ENCODE results near the gene CDHR1. TPM values are rescaled to one million over a fixed set of nuclear protein-coding genes. Genes with fewer than 3 reads are reported as not detected.

CDHR1 gene
- total RNA-seq, 4 donors from 2014 or later = 6.7 to 15.0 (median 12.2) TPM

- no peak for TF ChIP-seq POLR2A (IDR thresholded peaks at IDR 0.05)
- TF ChIP-seq, protein P1, sequence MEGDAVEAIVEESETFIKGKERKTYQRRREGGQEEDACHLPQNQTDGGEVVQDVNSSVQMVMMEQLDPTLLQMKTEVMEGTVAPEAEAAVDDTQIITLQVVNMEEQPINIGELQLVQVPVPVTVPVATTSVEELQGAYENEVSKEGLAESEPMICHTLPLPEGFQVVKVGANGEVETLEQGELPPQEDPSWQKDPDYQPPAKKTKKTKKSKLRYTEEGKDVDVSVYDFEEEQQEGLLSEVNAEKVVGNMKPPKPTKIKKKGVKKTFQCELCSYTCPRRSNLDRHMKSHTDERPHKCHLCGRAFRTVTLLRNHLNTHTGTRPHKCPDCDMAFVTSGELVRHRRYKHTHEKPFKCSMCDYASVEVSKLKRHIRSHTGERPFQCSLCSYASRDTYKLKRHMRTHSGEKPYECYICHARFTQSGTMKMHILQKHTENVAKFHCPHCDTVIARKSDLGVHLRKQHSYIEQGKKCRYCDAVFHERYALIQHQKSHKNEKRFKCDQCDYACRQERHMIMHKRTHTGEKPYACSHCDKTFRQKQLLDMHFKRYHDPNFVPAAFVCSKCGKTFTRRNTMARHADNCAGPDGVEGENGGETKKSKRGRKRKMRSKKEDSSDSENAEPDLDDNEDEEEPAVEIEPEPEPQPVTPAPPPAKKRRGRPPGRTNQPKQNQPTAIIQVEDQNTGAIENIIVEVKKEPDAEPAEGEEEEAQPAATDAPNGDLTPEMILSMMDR (IDR thresholded peaks at IDR 0.05) = no peak
- H3K36me3 ChIP-seq = peaks cover 0 to 16% (median 0%) of the 10 kb centered on the region in 3 donors
- H3K27me3 ChIP-seq = peaks cover 0 to 19% (median 0%) of the 10 kb centered on the region in 4 donors
- H3K27ac ChIP-seq = peak overlapping the region; percentile 3 to 79 (median 74)
- WGBS, 2 donors = 22 to 32% methylated on average over 9 of the region's 9 CpGs
- no peaks in the 10 kb centered on the region for H3K9me3 ChIP-seq
- peak overlapping the region in 1 of 4 donors; percentile 9 for H3K4me3 ChIP-seq
- peaks cover 0 to 67% (median 4%) of the 10 kb centered on the region in 3 donors for H3K4me1 ChIP-seq
- intact Hi-C loops (cut with DNase I) = no loop called here
- DNase-seq = no peak
Measured at GRCh38 chr10:84159076-84159685, 35.2 kb upstream of the CDHR1 start.

GRCh38 chr10:84160663-84161362 lies 33.5 kb upstream of the CDHR1 start:
- peaks cover 7 to 83% (median 19%) of the 10 kb centered on the region in 3 donors for H3K4me1 ChIP-seq
- WGBS, 2 donors = 49 to 57% methylated on average over 6 of the region's 6 CpGs
- intact Hi-C loops (cut with DNase I) = no loop called here
- H3K36me3 ChIP-seq = no peaks in the 10 kb centered on the region
- no peak for DNase-seq
- peak overlapping the region in 2 of 4 donors; percentile 23 to 72 for H3K27ac ChIP-seq
- TF ChIP-seq, protein P1 (IDR thresholded peaks at IDR 0.05) = peak in 1 of 6 experiments; percentile 28
- TF ChIP-seq POLR2A (IDR thresholded peaks at IDR 0.05) = no peak
- no peaks in the 10 kb centered on the region for H3K9me3 ChIP-seq
- H3K27me3 ChIP-seq = peaks cover 0 to 22% (median 0%) of the 10 kb centered on the region in 4 donors
- no peak overlapping the region for H3K4me3 ChIP-seq

DNA sequence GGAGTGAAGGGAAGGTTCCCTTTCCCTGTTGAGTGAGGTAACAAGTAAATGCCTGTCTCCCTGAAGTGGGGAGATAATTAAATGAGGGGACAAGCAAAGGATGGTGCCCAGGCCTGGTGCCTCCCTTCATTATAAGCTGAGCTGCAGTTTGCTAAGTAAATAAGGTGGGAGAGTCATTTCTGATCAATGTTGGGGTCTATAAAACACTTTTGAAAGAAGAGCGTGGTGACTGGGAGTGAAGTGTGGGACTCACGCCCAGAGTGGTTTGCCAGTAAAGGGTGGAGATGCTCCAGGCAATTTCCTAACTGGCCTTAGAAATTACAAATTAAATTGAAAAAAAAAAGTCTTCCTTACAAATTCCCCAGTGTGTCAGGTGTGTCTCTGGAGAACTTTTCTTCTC lies 30.3 kb upstream of the CDHR1 start:
- WGBS, 2 donors = 22 to 40% methylated on average over 2 of the region's 2 CpGs
- Histone ChIP-seq H3K9me3 (no peaks in the 10 kb centered on the region), H3K27ac (peak overlapping the region in 3 of 4 donors; percentile 44 to 62 (median 48)), H3K4me3 (no peak overlapping the region), H3K36me3 (no peaks in the 10 kb centered on the region), H3K27me3 (peaks cover 0 to 22% (median 0%) of the 10 kb centered on the region in 4 donors), H3K4me1 (peaks cover 7 to 94% (median 31%) of the 10 kb centered on the region in 3 donors)
- TF ChIP-seq, protein P1 (IDR thresholded peaks at IDR 0.05) = no peak
- no peak for TF ChIP-seq POLR2A (IDR thresholded peaks at IDR 0.05)
- DNase-seq = no peak
- intact Hi-C loops (cut with DNase I) = no loop called here

DNA sequence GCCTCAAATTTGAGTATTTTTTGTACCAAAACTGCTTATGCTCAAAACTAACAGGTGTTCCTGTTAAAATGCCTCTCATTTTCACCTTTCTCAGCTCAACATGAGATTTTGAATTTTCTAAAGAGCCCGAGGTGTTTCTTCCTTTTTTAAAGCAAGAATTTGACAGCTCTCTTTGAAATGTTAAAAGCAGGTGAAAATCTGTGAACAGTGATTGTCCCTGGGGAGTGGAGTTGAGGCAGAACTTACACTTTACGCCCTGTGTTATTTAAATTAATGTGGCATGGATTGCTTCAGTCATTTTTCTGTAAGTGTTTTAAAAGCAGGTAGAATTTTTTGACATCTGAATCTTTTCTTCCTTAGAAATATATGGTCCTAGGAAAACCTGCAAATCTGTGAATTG lies 29.9 kb upstream of the CDHR1 start:
- intact Hi-C loops (cut with DNase I) = no loop called here
- peak overlapping the region in 3 of 4 donors; percentile 44 to 62 (median 48) for H3K27ac ChIP-seq
- peaks cover 0 to 22% (median 0%) of the 10 kb centered on the region in 4 donors for H3K27me3 ChIP-seq
- no peak for TF ChIP-seq POLR2A (IDR thresholded peaks at IDR 0.05)
- TF ChIP-seq, protein P1 (IDR thresholded peaks at IDR 0.05) = no peak
- no peak for DNase-seq
- no peaks in the 10 kb centered on the region for H3K9me3 ChIP-seq
- H3K36me3 ChIP-seq = no peaks in the 10 kb centered on the region
- 10 to 24% methylated on average over 2 of the region's 2 CpGs for WGBS, 2 donors
- H3K4me3 ChIP-seq = no peak overlapping the region
- peaks cover 7 to 94% (median 30%) of the 10 kb centered on the region in 3 donors for H3K4me1 ChIP-seq
